GM23338 (cell line): Measurements from ENCODE around the gene COL15A1.

Source experiments
- EZH2 ChIP-seq: fragments of 200-600 bp; sonication (generic); IDR thresholded peaks from one replicate; pipeline ENCODE4 v1.8.0; 2017; ENCODE audit warnings: antibody characterized with exemption, mild to moderate bottlenecking, low read depth; ENCODE audit not compliant: unreplicated experiment
- EZH2phosphoT487 ChIP-seq: fragments of 200-600 bp; sonication (generic); IDR thresholded peaks from one replicate; pipeline ENCODE4 v1.8.1; 2018; ENCODE audit warnings: antibody characterized with exemption; ENCODE audit not compliant: unreplicated experiment
- POLR2AphosphoS5 ChIP-seq: IDR thresholded peaks from 2 replicates; pipeline ENCODE4 v1.6.1; 2016; ENCODE audit warnings: antibody characterized with exemption, low read depth
- TF ChIP-seq, protein P1 (sequence below): IDR thresholded peaks from one replicate; pipeline ENCODE4 v1.6.1; 2018; ENCODE audit warnings: antibody characterized with exemption; ENCODE audit not compliant: unreplicated experiment
- TF ChIP-seq, protein P2 (sequence below), 2 experiments: fragments of 200-600 bp in 1 of 2; sonication (generic) in 1 of 2; conservative IDR thresholded peaks; 2 replicates each; pipeline versions ENCODE4 v1.5.1 to v1.6.1; 2016 to 2017; ENCODE audit warnings: antibody characterized with exemption in 2 of 2, low read depth in 2 of 2, mild to moderate bottlenecking in 2 of 2, moderate library complexity in 1 of 2

DNA sequence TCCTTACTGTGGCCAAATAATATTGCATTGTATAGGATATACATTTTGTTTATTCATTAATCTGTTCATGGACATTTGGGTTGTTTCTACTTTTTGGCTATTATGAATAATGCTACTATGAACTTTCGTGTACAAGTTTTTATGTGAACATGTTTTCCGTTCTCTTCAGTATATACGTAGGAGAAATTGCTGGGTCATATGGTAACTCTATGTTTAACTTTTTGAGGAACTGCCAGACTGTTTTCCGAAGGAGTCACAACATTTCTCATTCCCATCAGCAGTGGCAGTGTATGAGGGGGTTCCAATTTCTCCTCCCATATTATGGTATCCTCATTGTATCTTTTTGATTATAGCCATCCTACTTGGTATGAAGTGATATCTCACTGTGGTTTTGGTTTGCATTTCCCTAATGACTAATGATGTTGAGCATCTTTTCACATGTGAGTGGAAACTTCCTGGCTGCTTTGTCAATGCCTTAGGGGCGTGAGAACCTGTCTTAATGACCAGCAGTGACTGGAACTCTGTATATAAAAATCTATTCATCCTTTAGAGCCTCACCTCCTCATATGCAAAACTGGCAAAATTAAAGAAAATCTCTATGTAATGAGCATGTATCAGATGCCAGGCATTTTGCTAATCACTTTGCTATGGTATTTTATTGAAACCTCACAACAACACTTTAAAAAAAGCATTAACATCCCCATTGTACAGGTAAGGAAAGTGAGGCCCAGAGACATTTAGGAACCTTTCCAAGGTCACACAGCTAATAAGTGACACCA is 113.4 kb downstream of the COL15A1 start:
- TF ChIP-seq, protein P1, sequence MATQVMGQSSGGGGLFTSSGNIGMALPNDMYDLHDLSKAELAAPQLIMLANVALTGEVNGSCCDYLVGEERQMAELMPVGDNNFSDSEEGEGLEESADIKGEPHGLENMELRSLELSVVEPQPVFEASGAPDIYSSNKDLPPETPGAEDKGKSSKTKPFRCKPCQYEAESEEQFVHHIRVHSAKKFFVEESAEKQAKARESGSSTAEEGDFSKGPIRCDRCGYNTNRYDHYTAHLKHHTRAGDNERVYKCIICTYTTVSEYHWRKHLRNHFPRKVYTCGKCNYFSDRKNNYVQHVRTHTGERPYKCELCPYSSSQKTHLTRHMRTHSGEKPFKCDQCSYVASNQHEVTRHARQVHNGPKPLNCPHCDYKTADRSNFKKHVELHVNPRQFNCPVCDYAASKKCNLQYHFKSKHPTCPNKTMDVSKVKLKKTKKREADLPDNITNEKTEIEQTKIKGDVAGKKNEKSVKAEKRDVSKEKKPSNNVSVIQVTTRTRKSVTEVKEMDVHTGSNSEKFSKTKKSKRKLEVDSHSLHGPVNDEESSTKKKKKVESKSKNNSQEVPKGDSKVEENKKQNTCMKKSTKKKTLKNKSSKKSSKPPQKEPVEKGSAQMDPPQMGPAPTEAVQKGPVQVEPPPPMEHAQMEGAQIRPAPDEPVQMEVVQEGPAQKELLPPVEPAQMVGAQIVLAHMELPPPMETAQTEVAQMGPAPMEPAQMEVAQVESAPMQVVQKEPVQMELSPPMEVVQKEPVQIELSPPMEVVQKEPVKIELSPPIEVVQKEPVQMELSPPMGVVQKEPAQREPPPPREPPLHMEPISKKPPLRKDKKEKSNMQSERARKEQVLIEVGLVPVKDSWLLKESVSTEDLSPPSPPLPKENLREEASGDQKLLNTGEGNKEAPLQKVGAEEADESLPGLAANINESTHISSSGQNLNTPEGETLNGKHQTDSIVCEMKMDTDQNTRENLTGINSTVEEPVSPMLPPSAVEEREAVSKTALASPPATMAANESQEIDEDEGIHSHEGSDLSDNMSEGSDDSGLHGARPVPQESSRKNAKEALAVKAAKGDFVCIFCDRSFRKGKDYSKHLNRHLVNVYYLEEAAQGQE: no peak
- TF ChIP-seq, protein P2, sequence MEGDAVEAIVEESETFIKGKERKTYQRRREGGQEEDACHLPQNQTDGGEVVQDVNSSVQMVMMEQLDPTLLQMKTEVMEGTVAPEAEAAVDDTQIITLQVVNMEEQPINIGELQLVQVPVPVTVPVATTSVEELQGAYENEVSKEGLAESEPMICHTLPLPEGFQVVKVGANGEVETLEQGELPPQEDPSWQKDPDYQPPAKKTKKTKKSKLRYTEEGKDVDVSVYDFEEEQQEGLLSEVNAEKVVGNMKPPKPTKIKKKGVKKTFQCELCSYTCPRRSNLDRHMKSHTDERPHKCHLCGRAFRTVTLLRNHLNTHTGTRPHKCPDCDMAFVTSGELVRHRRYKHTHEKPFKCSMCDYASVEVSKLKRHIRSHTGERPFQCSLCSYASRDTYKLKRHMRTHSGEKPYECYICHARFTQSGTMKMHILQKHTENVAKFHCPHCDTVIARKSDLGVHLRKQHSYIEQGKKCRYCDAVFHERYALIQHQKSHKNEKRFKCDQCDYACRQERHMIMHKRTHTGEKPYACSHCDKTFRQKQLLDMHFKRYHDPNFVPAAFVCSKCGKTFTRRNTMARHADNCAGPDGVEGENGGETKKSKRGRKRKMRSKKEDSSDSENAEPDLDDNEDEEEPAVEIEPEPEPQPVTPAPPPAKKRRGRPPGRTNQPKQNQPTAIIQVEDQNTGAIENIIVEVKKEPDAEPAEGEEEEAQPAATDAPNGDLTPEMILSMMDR (conservative IDR thresholded peaks at IDR 0.05; ENCODE audit: low read depth in 2 of 2): no peak
- TF ChIP-seq EZH2: no peak
- TF ChIP-seq POLR2AphosphoS5: no peak
- TF ChIP-seq EZH2phosphoT487: no peak
